Stimulated activated CD4-positive, alpha-beta T cell treated with anti-CD3 and anti-CD28 coated beads, Interleukin-12 subunit alpha, Interleukin-12 subunit beta, amount 100 ng/mL, for 24 hours (primary cell): Measurements from ENCODE around the gene CIDEA.

Source experiments
- DNase-seq, 2 experiments: peaks; one replicate each; pipeline ENCODE4 v3.0.0-alpha.2; 2020; ENCODE audit warnings: low read depth in 2 of 2

CIDEA gene

DNA sequence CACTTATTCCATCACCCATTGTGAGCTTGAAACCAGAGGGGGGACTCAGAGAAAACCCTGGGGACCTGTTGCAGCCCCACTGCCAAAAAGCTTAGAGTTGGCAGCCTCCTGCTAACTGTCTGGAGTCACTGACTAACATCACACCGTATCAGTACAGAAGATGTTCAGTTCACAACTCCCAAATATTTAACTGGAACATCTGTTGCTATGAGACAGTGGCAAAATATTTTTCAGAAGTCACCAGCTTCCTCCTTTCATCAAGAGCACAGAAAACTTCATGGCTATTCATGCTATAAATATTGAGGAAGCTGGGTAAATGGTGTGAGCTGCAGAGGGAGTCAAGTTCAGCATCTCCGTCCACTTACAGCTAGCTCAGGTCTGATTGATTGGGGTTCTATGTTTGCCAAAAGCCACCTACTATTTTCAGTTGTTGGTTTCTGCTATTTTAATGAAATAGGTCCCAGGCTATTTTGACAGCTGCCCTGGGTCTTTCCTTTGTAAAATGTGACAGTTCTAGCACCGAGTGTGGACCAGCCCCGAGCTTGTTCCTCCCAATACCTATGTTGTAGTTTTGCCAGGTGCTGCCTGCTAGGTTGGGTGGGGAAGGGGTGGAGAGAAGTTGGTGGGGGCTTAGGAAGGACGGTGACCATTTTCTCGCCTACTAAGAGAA, 63.6 kb downstream of the CIDEA start:
- DNase-seq, result no peak

- DNase-seq, result no peak
These were observed 64.2 kb downstream of the CIDEA start for GRCh38 chr18:12318334-12318697.

GRCh38 chr18:12318857-12319256, 64.7 kb downstream of the CIDEA start:
- no peak for DNase-seq

DNA sequence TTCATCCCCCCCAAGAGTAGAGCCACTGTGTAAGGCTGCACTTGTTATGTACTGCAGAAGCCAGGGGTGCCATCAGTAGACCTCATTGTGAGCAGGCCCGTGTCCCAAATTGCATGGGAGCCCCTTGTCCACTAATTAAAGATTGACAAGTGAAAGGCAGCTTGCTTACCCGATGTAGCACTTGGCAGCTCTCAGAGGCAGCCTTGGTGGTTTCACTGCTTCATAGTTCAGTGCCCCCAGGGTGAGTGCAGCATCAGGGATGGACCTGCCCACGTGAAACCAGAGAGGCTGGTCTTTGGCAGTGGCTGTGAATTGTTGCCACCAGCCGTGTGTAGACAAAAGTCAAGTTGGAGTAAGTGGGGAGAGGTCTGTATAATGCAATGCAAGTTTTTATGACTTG, 67.2 kb downstream of the CIDEA start:
- DNase-seq, result no peak

GRCh38 chr18:12324991-12325725, 71.0 kb downstream of the CIDEA start:
- no peak for DNase-seq

DNA sequence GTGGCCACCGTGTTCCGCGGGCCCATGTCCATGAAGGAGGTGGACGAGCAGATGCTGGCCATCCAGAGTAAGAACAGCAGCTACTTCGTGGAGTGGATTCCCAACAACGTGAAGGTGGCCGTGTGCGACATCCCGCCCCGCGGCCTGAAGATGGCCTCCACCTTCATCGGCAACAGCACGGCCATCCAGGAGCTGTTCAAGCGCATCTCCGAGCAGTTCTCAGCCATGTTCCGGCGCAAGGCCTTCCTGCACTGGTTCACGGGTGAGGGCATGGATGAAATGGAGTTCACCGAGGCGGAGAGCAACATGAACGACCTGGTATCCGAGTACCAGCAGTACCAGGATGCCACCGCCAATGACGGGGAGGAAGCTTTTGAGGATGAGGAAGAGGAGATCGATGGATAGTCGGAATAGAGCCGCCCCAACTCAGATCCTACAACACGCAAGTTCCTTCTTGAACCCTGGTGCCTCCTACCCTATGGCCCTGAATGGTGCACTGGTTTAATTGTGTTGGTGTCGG, 71.6 kb downstream of the CIDEA start:
- DNase-seq, result no peak

DNA sequence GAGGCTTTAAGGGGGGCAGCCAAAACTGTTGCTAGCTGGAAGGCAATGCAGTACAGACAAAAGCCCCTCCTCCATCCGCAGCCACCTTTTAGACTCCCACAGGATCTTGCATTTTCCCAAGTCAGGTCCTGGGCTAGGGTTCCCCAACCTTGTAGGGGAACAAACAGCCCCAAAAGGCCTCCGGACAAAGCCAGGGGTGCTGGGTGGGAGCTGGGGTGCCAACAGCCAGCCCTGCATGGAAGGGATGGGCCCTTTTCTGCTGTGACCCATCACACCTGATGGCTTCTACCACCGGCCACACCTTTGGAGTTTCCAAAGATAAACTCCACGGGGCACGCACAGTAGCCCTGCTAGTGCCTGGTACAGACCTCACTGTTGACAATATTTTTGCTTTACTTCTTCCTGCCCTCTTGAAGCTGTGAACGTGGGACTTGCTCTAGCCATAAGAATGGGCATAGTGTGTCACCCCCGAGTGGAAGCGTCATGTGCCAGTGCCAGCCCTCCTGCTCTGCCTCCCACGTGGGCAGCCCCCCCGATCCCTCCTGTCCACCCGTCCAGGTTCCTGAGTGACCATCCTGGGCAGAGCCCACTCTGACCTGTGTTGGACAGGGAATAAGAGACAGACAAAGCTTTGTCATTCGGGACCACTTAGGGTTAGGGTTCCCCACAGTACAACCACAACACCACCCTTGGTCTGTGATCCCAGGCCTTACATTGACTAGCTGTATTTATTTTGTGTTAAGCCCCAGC, 72.7 kb downstream of the CIDEA start:
- DNase-seq, result no peak
